Thoracic aorta (tissue), 2 donors: ENCODE results near the gene CCDC92. TPM values are rescaled to one million over a fixed set of nuclear protein-coding genes. Genes with fewer than 3 reads are reported as not detected.

Experiments
- ATAC-seq: fragments of 150-250 bp; one replicate; pipeline ENCODE4 v1.8.0; 2017; ENCODE audit warnings: low read depth; ENCODE audit not compliant: insufficient number of reproducible peaks, low FRiP score
- DNase-seq: peaks from one replicate; pipeline ENCODE4 v3.0.0-alpha.2; 2020; ENCODE audit warnings: low spot score
- H3K27ac ChIP-seq, 2 donors: fragments of 200-600 bp; sonication (generic); 1 replicate in 1 of 2; 2 replicates in 1 of 2; pipeline ENCODE4 v1.5.1; 2016; ENCODE audit warnings: mild to moderate bottlenecking in 2 of 2, moderate library complexity in 2 of 2
- H3K27me3 ChIP-seq: fragments of 200-600 bp; sonication (generic); replicated peaks from 2 replicates; pipeline ENCODE4 v1.6.0; 2016; ENCODE audit warnings: mild to moderate bottlenecking; ENCODE audit not compliant: insufficient read depth
- H3K36me3 ChIP-seq: fragments of 200-600 bp; sonication (generic); one replicate; pipeline ENCODE4 v1.5.1; 2016
- H3K4me1 ChIP-seq, 2 donors: fragments of 200-600 bp; sonication (generic); 1 replicate in 1 of 2; 2 replicates in 1 of 2; pipeline versions ENCODE4 v1.5.1 to v1.6.0; 2016; ENCODE audit warnings: low read depth in 2 of 2, mild to moderate bottlenecking in 1 of 2; ENCODE audit not compliant: control insufficient read depth in 1 of 2
- H3K4me3 ChIP-seq: fragments of 200-600 bp; sonication (generic); 2 replicates; pipeline ENCODE4 v1.5.1; 2016; ENCODE audit warnings: mild to moderate bottlenecking
- H3K9me3 ChIP-seq: fragments of 200-600 bp; sonication (generic); 2 replicates; pipeline ENCODE4 v1.5.1; 2016
- CTCF ChIP-seq: fragments of 200-600 bp; sonication (generic); IDR thresholded peaks from one replicate; pipeline ENCODE4 v1.5.1; 2019; ENCODE audit warnings: antibody characterized with exemption
- total RNA-seq, 2 donors: library from RNA; depleted of rRNA; stranded (reverse); fragments of >200 nt; gene quantifications; one replicate each; pipeline versions ENCODE4 v1.1.0 to v1.2.3, GENCODE V29; 2016

Gene CCDC92
- total RNA-seq, 2 donors from 2014 or later: 34.4 to 58.9 TPM

- no peaks in the 10 kb centered on the region for H3K9me3 ChIP-seq
- ATAC-seq: no peak
- H3K4me1 ChIP-seq: peaks cover 11 to 16% of the 10 kb centered on the region in 2 donors
- no peaks in the 10 kb centered on the region for H3K27me3 ChIP-seq
- H3K36me3 ChIP-seq: no peaks in the 10 kb centered on the region
- DNase-seq: no peak
- no peak overlapping the region for H3K27ac ChIP-seq
- H3K4me3 ChIP-seq: no peak overlapping the region
- TF ChIP-seq CTCF: no peak
Observed at GRCh38 chr12:123956249-123956648, 16.4 kb downstream of the CCDC92 start.

DNA sequence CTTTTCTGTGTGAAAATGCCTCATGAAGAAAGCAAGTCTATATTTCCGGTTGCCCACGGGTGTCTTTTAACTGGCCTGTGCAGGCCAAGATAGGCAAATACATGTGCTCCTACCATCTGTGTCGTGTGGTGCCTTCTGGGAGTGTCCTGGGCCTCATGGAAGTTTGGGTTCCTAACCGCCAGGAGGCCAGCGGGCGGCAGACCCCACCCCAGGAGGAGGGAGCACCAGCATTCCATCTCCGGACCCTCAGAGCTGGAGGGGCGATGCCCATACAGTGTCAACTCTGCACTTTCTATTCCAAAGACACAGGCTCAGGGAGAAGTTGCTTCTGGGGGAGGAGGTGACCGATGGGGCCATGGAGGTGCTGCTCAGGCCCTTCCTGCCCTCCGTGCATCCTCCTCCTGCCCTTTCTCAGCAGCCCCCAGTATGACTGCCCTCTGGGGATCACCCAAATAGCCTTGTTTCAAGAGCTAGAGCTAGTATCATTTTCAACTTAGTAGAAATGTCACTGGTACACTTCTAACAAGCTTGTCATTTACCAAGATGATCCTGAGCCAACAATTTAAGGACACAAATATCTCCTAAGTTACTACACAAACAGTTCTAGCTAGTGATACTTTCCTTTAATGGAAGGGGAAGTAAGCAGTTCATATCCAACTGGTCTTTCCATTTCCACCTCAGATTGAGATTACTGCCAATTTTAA lies 17.8 kb downstream of the CCDC92 start:
- no peak for DNase-seq

GRCh38 chr12:123952037-123952436 lies 20.6 kb downstream of the CCDC92 start:
- no peak for TF ChIP-seq CTCF
- no peak for ATAC-seq

More for the DNA sequence above, 17.8 kb downstream of the CCDC92 start:
- Histone ChIP-seq H3K27me3 (no peaks in the 10 kb centered on the region), H3K36me3 (no peaks in the 10 kb centered on the region), H3K27ac (no peak overlapping the region), H3K4me1 (peaks cover 15 to 31% of the 10 kb centered on the region in 2 donors), H3K4me3 (no peak overlapping the region), H3K9me3 (no peaks in the 10 kb centered on the region)
- ATAC-seq: no peak
- no peak for TF ChIP-seq CTCF

DNA sequence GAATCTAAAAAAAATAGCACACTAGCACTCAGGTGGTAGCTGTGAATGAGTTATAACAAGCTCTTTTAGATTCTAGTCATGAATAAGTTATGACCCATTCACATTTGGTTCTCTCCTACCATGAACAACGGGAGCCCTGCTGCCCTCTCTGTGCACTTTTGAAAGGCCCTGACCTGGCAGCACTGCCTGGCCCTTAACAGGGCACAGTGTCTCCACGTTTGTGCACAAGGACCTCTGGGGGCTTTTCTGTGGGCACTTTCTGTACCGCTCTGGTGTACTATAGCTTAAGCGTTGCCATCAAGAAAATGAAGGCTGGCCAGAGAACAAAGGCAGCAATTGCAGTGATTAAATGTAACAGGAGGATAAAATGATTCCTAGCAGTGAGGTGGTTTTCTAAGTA lies 21.2 kb downstream of the CCDC92 start:
- ATAC-seq (no peak), DNase-seq (no peak)
- no peaks in the 10 kb centered on the region for H3K36me3 ChIP-seq
- H3K4me1 ChIP-seq: peaks cover 15 to 31% of the 10 kb centered on the region in 2 donors
- TF ChIP-seq CTCF: no peak
- H3K9me3 ChIP-seq: no peaks in the 10 kb centered on the region
- no peaks in the 10 kb centered on the region for H3K27me3 ChIP-seq
- no peak overlapping the region for H3K4me3 ChIP-seq
- peak overlapping the region in 1 of 2 donors; percentile 56 for H3K27ac ChIP-seq

More at GRCh38 chr12:123952037-123952436, 20.6 kb downstream of the CCDC92 start:
- H3K27ac ChIP-seq: peak overlapping the region; percentile 39 to 56
- H3K9me3 ChIP-seq: no peaks in the 10 kb centered on the region
- no peak for DNase-seq
- no peaks in the 10 kb centered on the region for H3K27me3 ChIP-seq
- H3K36me3 ChIP-seq: no peaks in the 10 kb centered on the region
- H3K4me3 ChIP-seq: no peak overlapping the region
- H3K4me1 ChIP-seq: peaks cover 15 to 31% of the 10 kb centered on the region in 2 donors

GRCh38 chr12:123950476-123951349 lies 21.9 kb downstream of the CCDC92 start:
- Histone ChIP-seq H3K27me3 (no peaks in the 10 kb centered on the region), H3K36me3 (no peaks in the 10 kb centered on the region), H3K27ac (no peak overlapping the region), H3K4me1 (peaks cover 15 to 31% of the 10 kb centered on the region in 2 donors), H3K4me3 (no peak overlapping the region), H3K9me3 (no peaks in the 10 kb centered on the region)
- ATAC-seq (no peak), DNase-seq (no peak)
- no peak for TF ChIP-seq CTCF
